IMR-90 (cell line): ENCODE results near the gene IGF1R. TPM values are rescaled to one million over a fixed set of nuclear protein-coding genes. Genes with fewer than 3 reads are reported as not detected.

ENCODE experiments used
- ATAC-seq: fragments of 200-7000 bp; cut with Tn5 transposase; 2 replicates; pipeline ENCODE4 v1.9.1; 2020; ENCODE audit warnings: low read depth, mild to moderate bottlenecking, moderate library complexity
- BruUV-seq: library from RNA; stranded (reverse); fragments of 400-500 nt; replicated peaks from 2 replicates; lab custom pipeline; 2021; lab: Mats Ljungman, UMichigan
- CTCF ChIA-PET: fragments of 300-600 bp; formaldehyde crosslinking; extraction: SDS; loops from one replicate; lab custom pipeline; 2021; ENCODE audit warnings: antibody characterized with exemption; lab: Yijun Ruan, JAX
- POLR2A ChIA-PET: fragments of 300-600 bp; sonication (Branson Sonifier 250); formaldehyde crosslinking; loops from one replicate; lab custom pipeline; 2022; ENCODE audit warnings: antibody characterized with exemption; ENCODE audit not compliant: unreplicated experiment; lab: Charles Lee
- DNase-seq: peaks from one replicate; pipeline ENCODE4 v3.0.0; 2013
- H2AFZ ChIP-seq: replicated peaks from 2 replicates; pipeline ENCODE3; 2013; ENCODE audit warnings: low read length, mild to moderate bottlenecking; ENCODE audit not compliant: poor library complexity
- H2AK5ac ChIP-seq: 2 replicates; pipeline ENCODE4 v1.6.1; 2013; ENCODE audit warnings: low read depth, low read length, inconsistent platforms
- H2AK9ac ChIP-seq: replicated peaks from 2 replicates; pipeline ENCODE3; 2013; ENCODE audit warnings: mild to moderate bottlenecking, low read depth, low read length, moderate library complexity; ENCODE audit not compliant: poor library complexity
- H2BK120ac ChIP-seq: 2 replicates; pipeline ENCODE4 v1.6.1; 2013; ENCODE audit warnings: low read depth, low read length, inconsistent platforms
- H2BK15ac ChIP-seq: 3 replicates; pipeline ENCODE4 v1.6.1; 2013; ENCODE audit warnings: low read depth, low read length, inconsistent platforms
- H2BK20ac ChIP-seq: 2 replicates; pipeline ENCODE4 v1.6.1; 2013; ENCODE audit warnings: low read depth, mild to moderate bottlenecking, inconsistent platforms, low read length, moderate library complexity
- H2BK5ac ChIP-seq: 2 replicates; pipeline ENCODE4 v1.6.1; 2013; ENCODE audit warnings: mild to moderate bottlenecking, low read depth, low read length, inconsistent platforms; ENCODE audit not compliant: poor library complexity, severe bottlenecking
- H3K14ac ChIP-seq: replicated peaks from 2 replicates; pipeline ENCODE4 v1.6.1; 2013; ENCODE audit warnings: low read depth, low read length, inconsistent platforms
- H3K18ac ChIP-seq: 2 replicates; pipeline ENCODE4 v1.6.1; 2013; ENCODE audit warnings: low read depth, low read length, control low read depth
- H3K23ac ChIP-seq: 2 replicates; pipeline ENCODE4 v1.6.1; 2013; ENCODE audit warnings: low read depth, low read length, inconsistent platforms
- H3K27ac ChIP-seq: 2 replicates; pipeline ENCODE4 v1.5.1; 2013; ENCODE audit warnings: mild to moderate bottlenecking, control low read depth, low read length; ENCODE audit not compliant: insufficient read depth
- H3K27me3 ChIP-seq: 2 replicates; pipeline ENCODE4 v1.6.1; 2013; ENCODE audit warnings: low read length; ENCODE audit not compliant: control insufficient read depth, insufficient read depth
- H3K36me3 ChIP-seq: 2 replicates; pipeline ENCODE4 v1.6.1; 2013; ENCODE audit warnings: low read length, mixed read lengths; ENCODE audit not compliant: control insufficient read depth, insufficient read depth
- H3K4ac ChIP-seq: 2 replicates; pipeline ENCODE4 v1.6.1; 2013; ENCODE audit warnings: low read depth, low read length, inconsistent platforms
- H3K4me1 ChIP-seq: 2 replicates; pipeline ENCODE4 v1.6.1; 2013; ENCODE audit warnings: low read length, mixed read lengths; ENCODE audit not compliant: control insufficient read depth, insufficient read depth
- H3K4me2 ChIP-seq: 2 replicates; pipeline ENCODE4 v1.6.1; 2013; ENCODE audit warnings: low read depth, mild to moderate bottlenecking, control low read depth, low read length, moderate library complexity
- H3K4me3 ChIP-seq: 2 replicates; pipeline ENCODE4 v1.5.1; 2013; ENCODE audit warnings: low read depth, mild to moderate bottlenecking, control low read depth, low read length, moderate library complexity; ENCODE audit not compliant: insufficient read depth
- H3K56ac ChIP-seq: 2 replicates; pipeline ENCODE4 v1.6.1; 2013; ENCODE audit warnings: low read length, inconsistent platforms; ENCODE audit not compliant: insufficient read depth; ENCODE audit errors: extremely low read depth
- H3K79me1 ChIP-seq, 2 experiments: 2 replicates each; pipeline ENCODE4 v1.6.1; 2013; ENCODE audit warnings: low read length in 2 of 2, inconsistent platforms in 1 of 2, low read depth in 1 of 2
- H3K9ac ChIP-seq: 2 replicates; pipeline ENCODE4 v1.6.1; 2013; ENCODE audit warnings: low read depth, low read length, control low read depth
- H3K9me1 ChIP-seq: 2 replicates; pipeline ENCODE4 v1.6.1; 2013; ENCODE audit warnings: low read length, inconsistent platforms; ENCODE audit not compliant: insufficient read depth
- H3K9me3 ChIP-seq: 2 replicates; pipeline ENCODE4 v1.6.1; 2013; ENCODE audit warnings: low read length; ENCODE audit not compliant: control insufficient read depth, insufficient read depth
- H4K20me1 ChIP-seq: 2 replicates; pipeline ENCODE4 v1.6.1; 2013; ENCODE audit warnings: low read length, inconsistent platforms; ENCODE audit not compliant: insufficient read depth
- H4K5ac ChIP-seq: 2 replicates; pipeline ENCODE4 v1.6.1; 2013; ENCODE audit warnings: mild to moderate bottlenecking, low read depth, low read length, control low read depth
- H4K8ac ChIP-seq, 2 experiments: 2 replicates each; pipeline ENCODE4 v1.6.1; 2013; ENCODE audit warnings: low read depth in 2 of 2, low read length in 2 of 2, control low read depth in 1 of 2, inconsistent platforms in 1 of 2
- H4K91ac ChIP-seq: 2 replicates; pipeline ENCODE4 v1.6.1; 2013; ENCODE audit warnings: low read depth, low read length, inconsistent platforms; ENCODE audit not compliant: insufficient read depth
- FOS ChIP-seq: fragments of 150-350 bp; IDR thresholded peaks from 2 replicates; pipeline ENCODE4 v1.6.1; 2016; ENCODE audit warnings: low read depth, low read length
- SMC3 ChIP-seq: fragments of 150-350 bp; IDR thresholded peaks from 2 replicates; pipeline ENCODE4 v1.6.1; 2016; ENCODE audit warnings: low read depth, mild to moderate bottlenecking, antibody characterized with exemption, low read length, moderate library complexity
- WGBS, 2 experiments: methylation state at CpG; one replicate each; pipeline versions ENCODE4 v1.1.5 to v1.1.7; 2013; ENCODE audit warnings: missing lambda C conversion rate in 2 of 2; ENCODE audit not compliant: insufficient read length in 1 of 2; ENCODE audit errors: extremely low coverage in 2 of 2; 5-methylcytosine and 5-hydroxymethylcytosine counted together
- dilution Hi-C: fragments of 300-500 bp; cut with HindIII; formaldehyde crosslinking; loops from one replicate; pipeline ENCODE4 v1.14.3; 2018; ENCODE audit warnings: low sequenced_read_pairs; ENCODE audit not compliant: unreplicated experiment
- in situ Hi-C: fragments of 300-500 bp; cut with MboI; formaldehyde crosslinking; loops from 3 replicates; pipeline ENCODE4 v1.14.3; 2019; ENCODE audit warnings: low sequenced_read_pairs, inconsistent platforms, mixed read lengths
- intact Hi-C: fragments of 100-400 bp; cut with micrococcal nuclease; formaldehyde crosslinking; loops from 2 replicates; pipeline ENCODE4 v1.10.0; 2022
- polyA plus RNA-seq, 3 experiments: library from polyadenylated mRNA; depleted of rRNA; stranded (reverse); fragments of >200 nt; gene quantifications; 2 replicates each; pipeline ENCODE4 v1.2.3, GENCODE V29; 2012; ENCODE audit warnings: low replicate concordance in 1 of 3
- total RNA-seq: library from RNA; depleted of rRNA; stranded (reverse); fragments of >200 nt; gene quantifications from 2 replicates; pipeline ENCODE4 v1.2.3, GENCODE V29; 2012

Gene IGF1R
- total and polyA plus RNA-seq, 2 of the 4 experiments (the other 2 are of a cell fraction): 24.0 to 24.9 TPM

DNA sequence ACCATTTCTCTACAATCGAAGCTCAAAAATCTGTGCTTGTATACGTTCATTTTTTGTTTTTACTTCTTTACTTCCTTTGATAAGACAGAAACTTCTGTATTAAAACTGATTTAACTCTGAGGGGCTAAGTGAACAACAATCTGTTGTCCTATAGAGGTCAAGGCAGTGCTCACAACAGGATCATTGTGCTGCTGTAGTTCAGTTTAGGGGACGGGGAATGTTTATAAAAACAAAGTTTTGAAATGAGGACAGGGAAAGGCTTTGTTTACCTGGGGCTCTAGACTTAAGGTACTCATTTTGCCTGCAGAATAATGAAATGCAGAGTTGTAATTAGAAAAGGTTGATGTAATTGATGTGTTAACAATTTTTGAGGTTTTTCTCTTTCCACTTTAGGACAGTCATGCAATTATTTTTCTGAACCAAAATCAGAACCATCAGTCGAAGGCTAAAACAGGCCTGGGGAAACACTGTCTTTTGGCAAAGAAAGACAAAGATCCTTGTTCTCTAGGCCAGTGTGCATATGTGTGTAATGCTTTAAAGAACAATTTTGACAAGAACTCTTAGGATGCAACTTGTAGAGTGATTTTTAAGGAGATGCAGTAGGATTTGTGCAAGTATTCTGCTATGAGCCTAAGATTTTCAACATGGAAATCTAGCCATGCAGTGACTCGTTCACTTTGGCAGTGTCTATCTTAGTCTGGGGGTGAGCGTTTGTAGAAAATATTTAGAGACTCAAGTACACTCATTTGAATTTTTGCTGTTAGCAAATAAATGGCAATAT, 194.0 kb downstream of the IGF1R start:
- no TSS peak for BruUV-seq
- H3K36me3 ChIP-seq: peaks cover 1% of the 10 kb centered on the region; the same call in 1 of the 2 replicates
- in situ Hi-C loops: loop anchor here (10.0 kb wide), 1 partner anchor 328 kb away; no protein-coding TSS in a partner anchor

More for the DNA sequence above, 194.0 kb downstream of the IGF1R start:
- intact Hi-C loops (no loop called here), dilution Hi-C loops (no loop called here)
- Histone ChIP-seq H3K9ac (no peak overlapping the region), H2BK20ac (no peak overlapping the region), H3K79me1 (peaks cover 44 to 96% of the 10 kb centered on the region in 2 experiments), H4K5ac (no peak overlapping the region), H2AK9ac (no peak overlapping the region), H2AFZ (no peak overlapping the region), H2BK120ac (no peak overlapping the region), H3K14ac (0 out of 2 replicates have a peak overlapping the region, but pooled peaks have one; percentile 43), H3K4me2 (peak overlapping the region; percentile 28; the same call in 1 of the 2 replicates), H3K4ac (no peak overlapping the region; the same call in 1 of the 2 replicates), H2BK15ac (no peak overlapping the region), H3K4me3 (no peak overlapping the region), H2BK5ac (no peak overlapping the region), H3K9me1 (peaks cover 22% of the 10 kb centered on the region), H2AK5ac (no peak overlapping the region), H3K4me1 (peaks cover 21% of the 10 kb centered on the region), H4K20me1 (peaks cover 67% of the 10 kb centered on the region), H3K23ac (no peak overlapping the region), H4K91ac (no peak overlapping the region), H3K27ac (no peak overlapping the region), H3K56ac (no peak overlapping the region), H3K18ac (no peak overlapping the region; the same call in 1 of the 2 replicates), H4K8ac (no peak overlapping the region), H3K27me3 (no peaks in the 10 kb centered on the region), H3K9me3 (no peaks in the 10 kb centered on the region; the same call in 1 of the 2 replicates)
- WGBS, 2 experiments: 63% methylated on average over 2 of the region's 6 CpGs; no CpG with 5 or more reads in 1 of the 2 experiments
- ATAC-seq: peak; percentile 67
- TF ChIP-seq SMC3: no peak
- TF ChIP-seq FOS: no peak
- DNase-seq: peak; percentile 73
- ChIA-PET POLR2A (no interaction called here), CTCF (no interaction called here)
